WTC11 (cell line): ENCODE data around the gene CYP2C18. TPM values are rescaled to one million over a fixed set of nuclear protein-coding genes. Genes with fewer than 3 reads are reported as not detected.
"Not testable (repeated sequence)": the region's sequence is repeated elsewhere in the genome, so short reads cannot be mapped to it uniquely, and the experiment has no call there.

Source experiments
- ATAC-seq: fragments of 200-7000 bp; cut with Tn5 transposase; 2 replicates; pipeline ENCODE4 v1.10.0; 2021; ENCODE audit warnings: mild to moderate bottlenecking, moderate library complexity
- CTCF ChIA-PET: fragments of 300-600 bp; sonication (Branson Sonifier 250); formaldehyde crosslinking; loops from one replicate; lab custom pipeline; 2021; ENCODE audit warnings: antibody characterized with exemption; lab: Charles Lee
- POLR2A ChIA-PET: fragments of 350-600 bp; sonication (Branson Sonifier 250); formaldehyde crosslinking; loops from one replicate; lab custom pipeline; 2021; ENCODE audit warnings: antibody characterized with exemption; lab: Charles Lee
- DNase-seq: peaks from one replicate; pipeline ENCODE4 v3.0.0; 2021; ENCODE audit warnings: low spot score
- H3K27ac Mint-ChIP-seq: 2 replicates; pipeline ENCODE4 v1.8.0; 2021; ENCODE audit warnings: mixed read lengths
- H3K27me3 Mint-ChIP-seq: 2 replicates; pipeline ENCODE4 v1.8.0; 2021; ENCODE audit warnings: low read depth, mild to moderate bottlenecking, moderate library complexity, mixed read lengths
- H3K36me3 Mint-ChIP-seq: 2 replicates; pipeline ENCODE4 v1.8.0; 2021; ENCODE audit warnings: mixed read lengths
- H3K4me1 Mint-ChIP-seq: 2 replicates; pipeline ENCODE4 v1.8.0; 2022; ENCODE audit warnings: mixed read lengths
- H3K4me3 Mint-ChIP-seq: 2 replicates; pipeline ENCODE4 v1.8.0; 2021; ENCODE audit warnings: mild to moderate bottlenecking, moderate library complexity, mixed read lengths
- H3K9me3 Mint-ChIP-seq: 2 replicates; pipeline ENCODE4 v1.8.0; 2021; ENCODE audit warnings: mixed read lengths
- AFF4 ChIP-seq: sonication (generic); formaldehyde crosslinking; IDR thresholded peaks from 2 replicates; pipeline ENCODE4 v1.8.1; 2023; ENCODE audit warnings: mild to moderate bottlenecking, missing genetic modification reagents, borderline replicate concordance
- ATF2 ChIP-seq: sonication (generic); formaldehyde crosslinking; IDR thresholded peaks from 2 replicates; pipeline ENCODE4 v1.8.1; 2022; ENCODE audit warnings: low read depth, missing genetic modification reagents, borderline replicate concordance
- CDX4 ChIP-seq: fragments of 250-450 bp; sonication (Bioruptor Pico); IDR thresholded peaks from 2 replicates; pipeline ENCODE4 v1.9.0; 2021; ENCODE audit warnings: moderate library complexity, mild to moderate bottlenecking, inconsistent platforms, borderline replicate concordance
- E2F1 ChIP-seq: sonication (generic); formaldehyde crosslinking; IDR thresholded peaks from 2 replicates; pipeline ENCODE4 v1.8.0; 2022; ENCODE audit warnings: mild to moderate bottlenecking, missing genetic modification reagents
- E2F4 ChIP-seq: sonication (generic); formaldehyde crosslinking; IDR thresholded peaks from 2 replicates; pipeline ENCODE4 v1.8.1; 2022; ENCODE audit warnings: low read depth, mild to moderate bottlenecking, moderate library complexity, missing genetic modification reagents, borderline replicate concordance
- FOXJ3 ChIP-seq: sonication (generic); formaldehyde crosslinking; IDR thresholded peaks from 2 replicates; pipeline ENCODE4 v1.9.0; 2021; ENCODE audit warnings: missing genetic modification reagents, mild to moderate bottlenecking, borderline replicate concordance
- HMGA2 ChIP-seq: fragments of 250-450 bp; sonication (Bioruptor Pico); IDR thresholded peaks from 2 replicates; pipeline ENCODE4 v1.4.0; 2021; ENCODE audit warnings: mild to moderate bottlenecking, moderate library complexity
- KAT7 ChIP-seq: sonication (generic); formaldehyde crosslinking; IDR thresholded peaks from 2 replicates; pipeline ENCODE4 v1.8.1; 2023; ENCODE audit warnings: missing genetic modification reagents, mild to moderate bottlenecking, borderline replicate concordance
- MXD4 ChIP-seq: fragments of 250-450 bp; sonication (Bioruptor Pico); IDR thresholded peaks from 2 replicates; pipeline ENCODE4 v1.8.0; 2021; ENCODE audit warnings: mild to moderate bottlenecking, moderate library complexity, borderline replicate concordance
- MYBL2 ChIP-seq: sonication (generic); formaldehyde crosslinking; IDR thresholded peaks from 2 replicates; pipeline ENCODE4 v1.8.1; 2023; ENCODE audit warnings: mild to moderate bottlenecking, moderate library complexity, missing genetic modification reagents
- NFYB ChIP-seq: sonication (generic); formaldehyde crosslinking; conservative IDR thresholded peaks from 2 replicates; pipeline ENCODE4 v1.8.0; 2022; ENCODE audit warnings: low read depth, missing genetic modification reagents
- PRRX2 ChIP-seq: fragments of 250-450 bp; sonication (Bioruptor Pico); IDR thresholded peaks from 2 replicates; pipeline ENCODE4 v1.8.0; 2021; ENCODE audit warnings: mild to moderate bottlenecking
- RELA ChIP-seq: sonication (generic); formaldehyde crosslinking; IDR thresholded peaks from 2 replicates; pipeline ENCODE4 v1.8.1; 2022; ENCODE audit warnings: missing genetic modification reagents, mild to moderate bottlenecking, borderline replicate concordance
- SMAD3 ChIP-seq: sonication (generic); formaldehyde crosslinking; IDR thresholded peaks from 2 replicates; pipeline ENCODE4 v1.8.0; 2022; ENCODE audit warnings: missing genetic modification reagents, mild to moderate bottlenecking, borderline replicate concordance
- ZBTB43 ChIP-seq: sonication (generic); formaldehyde crosslinking; IDR thresholded peaks from 2 replicates; pipeline ENCODE4 v1.8.1; 2023; ENCODE audit warnings: mild to moderate bottlenecking, missing genetic modification reagents
- ZMAT4 ChIP-seq: fragments of 250-450 bp; sonication (Bioruptor Pico); IDR thresholded peaks from 2 replicates; pipeline ENCODE4 v1.9.0; 2021; ENCODE audit warnings: mild to moderate bottlenecking
- ZNF317 ChIP-seq: sonication (generic); formaldehyde crosslinking; IDR thresholded peaks from 2 replicates; pipeline ENCODE4 v1.8.1; 2023; ENCODE audit warnings: low read depth, mild to moderate bottlenecking, moderate library complexity, missing genetic modification reagents, borderline replicate concordance
- ZNF416 ChIP-seq: fragments of 250-450 bp; sonication (Bioruptor Pico); IDR thresholded peaks from 2 replicates; pipeline ENCODE4 v1.9.0; 2021; ENCODE audit warnings: mild to moderate bottlenecking, inconsistent platforms
- total RNA-seq: library from RNA; stranded (reverse); gene quantifications from 3 replicates; pipeline ENCODE4 v1.2.3, GENCODE V29; 2021

Gene CYP2C18
- total RNA-seq, 1 experiment from 2014 or later: 0.28 TPM

GRCh38 chr10:94760586-94761178 is 77.2 kb downstream of the CYP2C18 start (continued):
- TF ChIP-seq ZBTB43 (CRISPR knock-in tag) (no peak), FOXJ3 (CRISPR knock-in tag) (no peak), E2F4 (CRISPR knock-in tag) (no peak), ZMAT4 (no peak), CDX4 (no peak), MYBL2 (CRISPR knock-in tag) (no peak)

- H3K27me3 Mint-ChIP-seq: no peaks in the 10 kb centered on the region
- no peak within 1 kb of the TSS for H3K4me3 Mint-ChIP-seq
- ChIA-PET CTCF (no interaction called here), POLR2A (no interaction called here)
- H3K4me1 Mint-ChIP-seq: peaks cover 9% of the 10 kb centered on the region; the same call in 1 of the 2 replicates
- no peak for TF ChIP-seq ATF2 (CRISPR knock-in tag)
- no peak for TF ChIP-seq PRRX2
- TF ChIP-seq AFF4 (CRISPR knock-in tag): no peak
- H3K27ac Mint-ChIP-seq: no peak within 1 kb of the TSS
- H3K9me3 Mint-ChIP-seq: peaks cover 22% of the 10 kb centered on the region
- no peaks in the 10 kb centered on the region for H3K36me3 Mint-ChIP-seq
- ATAC-seq: no peak
- no peak for DNase-seq
Observed at GRCh38 chr10:94762393-94762792, 78.9 kb downstream of the CYP2C18 start, which contains the start of gene CYP2C19. Gene CYP2C19, plus strand, starts transcription at chr10:94762681. Its CDS starts 25 bp downstream, at chr10:94762706.

GRCh38 chr10:94775425-94775824 is 91.9 kb downstream of the CYP2C18 start:
- H3K27me3 Mint-ChIP-seq, H3K4me1 Mint-ChIP-seq, H3K36me3 Mint-ChIP-seq, POLR2A ChIA-PET, ATAC-seq, DNase-seq, CTCF ChIA-PET, H3K4me3 Mint-ChIP-seq, H3K27ac Mint-ChIP-seq: not testable (repeated sequence)
- peaks cover 23% of the 10 kb centered on the region for H3K9me3 Mint-ChIP-seq

- ChIA-PET POLR2A (no interaction called here), CTCF (no interaction called here)
- Mint-ChIP-seq H3K27me3 (no peaks in the 10 kb centered on the region), H3K27ac (no peak overlapping the region), H3K4me3 (no peak overlapping the region), H3K36me3 (no peaks in the 10 kb centered on the region), H3K4me1 (no peaks in the 10 kb centered on the region), H3K9me3 (peaks cover 23% of the 10 kb centered on the region)
- ATAC-seq: no peak
- no peak for DNase-seq
- no peak for TF ChIP-seq HMGA2 (CRISPR knock-in tag)
- TF ChIP-seq SMAD3 (CRISPR knock-in tag): no peak
- TF ChIP-seq KAT7 (CRISPR knock-in tag): no peak
- TF ChIP-seq MXD4 (CRISPR knock-in tag): no peak
- no peak for TF ChIP-seq E2F1 (CRISPR knock-in tag)
- TF ChIP-seq NFYB (CRISPR knock-in tag): no peak
- TF ChIP-seq RELA (CRISPR knock-in tag): no peak
- no peak for TF ChIP-seq ZNF317 (CRISPR knock-in tag)
- no peak for TF ChIP-seq ZNF416
Observed at GRCh38 chr10:94777886-94778458, 94.4 kb downstream of the CYP2C18 start.
